GM10266 (cell line): ENCODE measurements around the gene BAHD1.

Source experiments
- DNase-seq: peaks from one replicate; pipeline ENCODE4 v3.0.0; 2012; ENCODE audit errors: extremely low spot score
- TF ChIP-seq, protein P1 (sequence below): IDR thresholded peaks from 2 replicates; pipeline ENCODE4 v1.5.1; 2012; ENCODE audit warnings: mild to moderate bottlenecking, low read depth; ENCODE audit not compliant: control insufficient read depth, insufficient read depth; ENCODE audit errors: missing control alignments

BAHD1 gene

DNA sequence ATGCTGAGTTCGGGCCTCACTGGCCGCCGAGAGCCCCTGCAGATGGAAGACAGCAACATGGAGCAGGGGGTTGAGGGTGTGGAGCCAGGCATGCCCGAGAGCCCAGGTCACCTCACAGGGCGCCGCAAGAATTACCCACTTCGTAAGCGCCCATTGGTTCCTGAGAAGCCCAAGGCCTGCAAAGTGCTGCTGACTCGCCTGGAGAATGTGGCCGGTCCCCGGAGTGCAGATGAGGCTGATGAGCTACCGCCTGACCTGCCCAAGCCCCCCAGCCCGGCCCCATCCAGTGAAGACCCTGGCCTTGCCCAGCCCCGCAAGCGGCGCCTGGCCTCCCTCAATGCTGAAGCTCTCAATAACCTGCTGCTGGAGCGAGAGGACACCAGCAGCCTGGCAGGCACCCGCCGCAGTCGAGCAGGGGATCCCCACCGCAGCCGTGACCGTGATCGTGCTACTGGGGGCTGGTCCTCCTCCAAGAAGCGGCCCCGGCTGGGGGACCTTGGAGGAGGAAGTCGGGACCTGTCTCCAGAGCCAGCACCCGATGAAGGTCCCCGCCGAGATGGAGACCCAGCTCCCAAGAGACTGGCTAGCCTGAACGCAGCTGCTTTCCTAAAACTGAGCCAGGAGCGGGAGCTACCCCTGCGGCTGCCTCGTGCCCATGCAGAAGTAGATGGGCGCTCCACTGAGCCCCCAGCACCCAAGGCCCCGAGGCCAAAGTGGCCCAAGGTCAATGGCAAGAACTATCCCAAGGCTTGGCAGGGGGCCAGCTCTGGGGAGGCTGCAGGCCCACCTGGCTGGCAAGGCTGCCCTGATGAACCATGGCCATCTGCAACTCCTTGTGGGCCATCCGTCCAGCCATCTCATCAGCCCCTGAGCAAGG, 18.0 kb downstream of the BAHD1 start:
- DNase-seq = no peak
- TF ChIP-seq, protein P1, sequence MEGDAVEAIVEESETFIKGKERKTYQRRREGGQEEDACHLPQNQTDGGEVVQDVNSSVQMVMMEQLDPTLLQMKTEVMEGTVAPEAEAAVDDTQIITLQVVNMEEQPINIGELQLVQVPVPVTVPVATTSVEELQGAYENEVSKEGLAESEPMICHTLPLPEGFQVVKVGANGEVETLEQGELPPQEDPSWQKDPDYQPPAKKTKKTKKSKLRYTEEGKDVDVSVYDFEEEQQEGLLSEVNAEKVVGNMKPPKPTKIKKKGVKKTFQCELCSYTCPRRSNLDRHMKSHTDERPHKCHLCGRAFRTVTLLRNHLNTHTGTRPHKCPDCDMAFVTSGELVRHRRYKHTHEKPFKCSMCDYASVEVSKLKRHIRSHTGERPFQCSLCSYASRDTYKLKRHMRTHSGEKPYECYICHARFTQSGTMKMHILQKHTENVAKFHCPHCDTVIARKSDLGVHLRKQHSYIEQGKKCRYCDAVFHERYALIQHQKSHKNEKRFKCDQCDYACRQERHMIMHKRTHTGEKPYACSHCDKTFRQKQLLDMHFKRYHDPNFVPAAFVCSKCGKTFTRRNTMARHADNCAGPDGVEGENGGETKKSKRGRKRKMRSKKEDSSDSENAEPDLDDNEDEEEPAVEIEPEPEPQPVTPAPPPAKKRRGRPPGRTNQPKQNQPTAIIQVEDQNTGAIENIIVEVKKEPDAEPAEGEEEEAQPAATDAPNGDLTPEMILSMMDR = no peak

DNA sequence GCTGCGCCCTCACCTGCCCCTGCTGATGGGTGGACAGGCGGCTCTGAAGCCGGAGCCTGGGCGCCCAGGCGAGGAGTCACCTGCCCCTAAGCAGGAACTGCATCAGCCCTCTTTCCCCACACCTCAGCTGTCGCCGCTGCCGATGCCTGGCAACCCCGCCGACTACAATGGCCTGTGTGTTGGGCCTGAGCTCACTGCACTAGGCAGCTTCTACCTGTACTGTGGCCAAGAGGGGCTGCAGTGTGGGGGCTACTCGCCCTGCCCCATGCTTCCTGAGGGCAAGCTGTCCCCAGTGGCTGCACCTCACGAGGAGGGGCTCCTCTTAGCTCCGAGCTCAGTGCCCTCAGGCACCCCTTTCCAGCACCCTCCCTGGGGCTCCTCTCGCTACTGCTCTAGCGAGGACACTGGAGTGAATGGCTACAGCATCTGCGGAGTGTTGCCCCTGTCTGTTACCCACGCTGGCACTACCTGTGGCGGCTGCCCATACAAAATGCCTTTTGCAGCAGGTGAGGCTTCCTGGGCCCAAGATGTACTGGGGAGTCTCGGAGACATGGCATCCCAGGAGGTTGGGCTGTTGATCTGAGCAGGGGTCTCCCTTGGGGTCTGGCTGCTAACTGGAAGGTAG, 18.8 kb downstream of the BAHD1 start:
- TF ChIP-seq, protein P1 = no peak
- DNase-seq = no peak

GRCh38 chr15:40460404-40460803, 19.7 kb downstream of the BAHD1 start:
- TF ChIP-seq, protein P1 = no peak
- no peak for DNase-seq

DNA sequence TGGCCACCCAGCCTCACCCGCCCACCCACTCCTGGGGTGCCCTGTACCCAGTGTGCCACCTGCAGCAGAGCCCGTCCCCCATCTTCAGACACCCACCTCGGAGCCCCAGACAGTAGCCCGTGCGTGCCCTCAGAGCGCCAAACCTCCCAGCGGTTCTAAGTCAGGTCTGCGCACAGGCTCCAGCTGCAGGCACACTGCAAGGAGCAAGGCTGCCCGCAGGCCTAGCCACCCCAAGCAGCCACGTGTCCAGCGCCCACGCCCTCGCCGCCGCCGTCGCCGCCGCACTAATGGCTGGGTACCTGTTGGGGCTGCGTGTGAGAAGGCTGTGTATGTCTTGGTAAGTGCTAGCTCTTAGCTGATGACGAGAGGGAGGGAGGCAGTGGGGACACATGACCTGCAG, 21.2 kb downstream of the BAHD1 start:
- TF ChIP-seq, protein P1 = no peak
- DNase-seq = no peak

DNA sequence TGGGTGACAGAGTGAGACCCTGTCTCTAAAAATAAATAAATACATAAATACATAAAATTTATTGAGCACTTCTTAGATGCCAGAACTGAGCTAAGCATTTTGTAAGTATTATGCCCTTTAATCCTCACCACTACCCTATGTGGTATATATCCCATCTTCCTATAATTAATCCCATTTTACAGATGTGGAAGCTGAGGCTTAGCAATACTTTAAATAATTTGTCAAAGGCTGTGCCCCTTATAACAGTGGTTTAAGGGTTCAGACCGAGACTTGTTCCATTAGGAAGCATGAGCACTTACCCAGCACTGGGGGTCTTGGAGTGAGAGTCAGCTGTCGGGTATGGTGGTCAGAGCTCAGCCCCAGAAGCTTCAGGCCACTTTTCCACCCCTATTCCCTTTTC, 22.5 kb downstream of the BAHD1 start:
- TF ChIP-seq, protein P1 = no peak
- no peak for DNase-seq

DNA sequence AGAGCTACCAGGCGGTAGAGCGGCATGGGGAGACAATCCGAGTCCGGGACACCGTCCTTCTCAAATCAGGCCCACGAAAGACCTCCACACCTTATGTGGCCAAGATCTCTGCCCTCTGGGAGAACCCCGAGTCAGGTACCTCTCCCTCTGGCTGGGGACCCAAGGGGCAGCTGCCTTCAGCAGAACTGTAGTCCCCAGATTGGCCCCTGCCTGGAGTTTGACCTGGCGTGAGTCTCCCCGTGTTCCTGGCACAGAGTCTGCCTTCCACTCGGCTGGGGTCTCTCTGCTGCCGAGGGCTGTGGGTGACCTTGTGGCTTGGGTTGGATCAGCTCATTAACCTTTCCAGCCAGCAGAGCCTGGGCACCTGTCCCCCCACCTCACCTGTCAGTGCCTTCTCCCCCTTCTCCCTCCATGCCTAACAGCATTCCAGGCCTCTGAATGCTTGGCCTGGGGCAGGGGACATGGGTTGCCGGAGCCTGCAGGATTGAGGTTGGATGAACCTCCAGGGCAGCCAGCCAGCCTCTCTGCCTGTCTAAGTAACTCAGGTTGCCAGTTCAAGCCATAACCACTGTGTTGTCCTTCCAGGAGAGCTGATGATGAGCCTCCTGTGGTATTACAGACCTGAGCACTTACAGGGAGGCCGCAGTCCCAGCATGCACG, 23.3 kb downstream of the BAHD1 start:
- TF ChIP-seq, protein P1 = no peak
- DNase-seq = no peak
